KG1 (cell line): ENCODE results near the gene EXTL2.
"Not testable (repeated sequence)": the region's sequence is repeated elsewhere in the genome, so short reads cannot be mapped to it uniquely, and the experiment has no call there.

Experiments used
- DNase-seq: peaks from one replicate; lab custom pipeline; 2025; lab: John Stamatoyannopoulos, UW

EXTL2 gene

GRCh38 chr1:100860397-100860991 lies 34.1 kb downstream of the EXTL2 start:
- DNase-seq: no peak

GRCh38 chr1:100855116-100855515 lies 39.5 kb downstream of the EXTL2 start:
- DNase-seq: not testable (repeated sequence)

GRCh38 chr1:100852976-100853375 lies 41.7 kb downstream of the EXTL2 start:
- DNase-seq: no peak

GRCh38 chr1:100851726-100852125 lies 42.9 kb downstream of the EXTL2 start:
- no peak for DNase-seq

GRCh38 chr1:100847361-100848082 lies 47.1 kb downstream of the EXTL2 start:
- DNase-seq: no peak

- not testable (repeated sequence) for DNase-seq
Measured at GRCh38 chr1:100843160-100843559, 51.5 kb downstream of the EXTL2 start.

- no peak for DNase-seq
Measured at GRCh38 chr1:100835866-100836842, 58.5 kb downstream of the EXTL2 start.

GRCh38 chr1:100834777-100835660 lies 59.6 kb downstream of the EXTL2 start:
- DNase-seq: no peak

- no peak for DNase-seq
Measured at GRCh38 chr1:100832694-100833428, 61.8 kb downstream of the EXTL2 start.

- not testable (repeated sequence) for DNase-seq
Measured at GRCh38 chr1:100825666-100826065, 69.0 kb downstream of the EXTL2 start.
